Cardiac fibroblast (primary cell): ENCODE measurements around the gene CDHR2.
A peak's percentile ranks its signal among the peaks of the same experiment; 100 is the strongest.

ENCODE experiments used
- DNase-seq, 2 donors: peaks; one replicate each; pipeline versions ENCODE4 v3.0.0 to v3.0.0-alpha.2; 2010; ENCODE audit warnings: low read depth in 2 of 2
- H3K4me3 ChIP-seq, 2 donors: replicated peaks in 1 of 2; 1 replicate in 1 of 2; 2 replicates in 1 of 2; pipeline ENCODE4 v1.5.1; 2011; ENCODE audit warnings: low read depth in 2 of 2, low read length in 2 of 2, mild to moderate bottlenecking in 2 of 2, moderate library complexity in 1 of 2
- CTCF ChIP-seq: IDR thresholded peaks from one replicate; pipeline ENCODE4 v1.5.1; 2011; ENCODE audit warnings: low read depth, mild to moderate bottlenecking, low read length, inconsistent platforms

The CDHR2 gene

GRCh38 chr5:176577312-176578176 lies 28.4 kb downstream of the CDHR2 start:
- TF ChIP-seq CTCF = no peak
- no peak overlapping the region for H3K4me3 ChIP-seq
- no peak for DNase-seq

GRCh38 chr5:176578391-176578808 lies 29.3 kb downstream of the CDHR2 start:
- no peak overlapping the region for H3K4me3 ChIP-seq
- peak; percentile 40 to 55 for DNase-seq
- TF ChIP-seq CTCF = peak; percentile 59

- H3K4me3 ChIP-seq = no peak overlapping the region
- no peak for TF ChIP-seq CTCF
- DNase-seq = no peak
Measured at GRCh38 chr5:176579323-176579722, 30.2 kb downstream of the CDHR2 start.

- no peak overlapping the region for H3K4me3 ChIP-seq
- no peak for DNase-seq
- TF ChIP-seq CTCF = no peak
Measured at GRCh38 chr5:176581361-176581760, 32.2 kb downstream of the CDHR2 start.

GRCh38 chr5:176583076-176583475 lies 33.9 kb downstream of the CDHR2 start:
- no peak for TF ChIP-seq CTCF
- H3K4me3 ChIP-seq = no peak overlapping the region
- peak in 1 of 2 donors; percentile 14 for DNase-seq

GRCh38 chr5:176587398-176587797 lies 38.3 kb downstream of the CDHR2 start:
- no peak for TF ChIP-seq CTCF
- DNase-seq = no peak
- no peak overlapping the region for H3K4me3 ChIP-seq
